Activated T-cell treated with anti-CD3 and anti-CD28 coated beads for 4 hours (primary cell): Measurements from ENCODE around the gene DMBX1.

Experiments
- DNase-seq: peaks from one replicate; pipeline ENCODE4 v3.0.0-alpha.2; 2020

DMBX1 gene

GRCh38 chr1:46489638-46490405 is at the start of gene DMBX1:
DMBX1 (plus strand) TSS chr1:46489836; CDS start chr1:46507011, 17,175 bp downstream.
- DNase-seq, result no peak

GRCh38 chr1:46440478-46440877 is 49.2 kb upstream of the DMBX1 start:
- DNase-seq, result no peak

- DNase-seq, result peak; percentile 61
These were observed 47.1 kb upstream of the DMBX1 start for GRCh38 chr1:46442317-46443161.

- no peak for DNase-seq
These were observed 45.2 kb upstream of the DMBX1 start for GRCh38 chr1:46444466-46444865.

GRCh38 chr1:46445773-46446256 is 43.8 kb upstream of the DMBX1 start:
- DNase-seq, result no peak

- DNase-seq, result peak; percentile 67
These were observed 42.8 kb upstream of the DMBX1 start for GRCh38 chr1:46446646-46447498.

GRCh38 chr1:46447499-46448108 is 42.0 kb upstream of the DMBX1 start:
- no peak for DNase-seq

- no peak for DNase-seq
These were observed 41.3 kb upstream of the DMBX1 start for GRCh38 chr1:46448109-46448911.

GRCh38 chr1:46449223-46450159 is 40.1 kb upstream of the DMBX1 start:
- DNase-seq, result no peak

- no peak for DNase-seq
These were observed 39.5 kb upstream of the DMBX1 start for GRCh38 chr1:46450160-46450517.

GRCh38 chr1:46451948-46452930 is 37.4 kb upstream of the DMBX1 start:
- DNase-seq, result no peak

GRCh38 chr1:46452931-46453325 is 36.7 kb upstream of the DMBX1 start:
- DNase-seq, result no peak

GRCh38 chr1:46453449-46453848 is 36.2 kb upstream of the DMBX1 start:
- DNase-seq, result no peak

GRCh38 chr1:46455951-46456350 is 33.7 kb upstream of the DMBX1 start:
- no peak for DNase-seq

- DNase-seq, result no peak
These were observed 33.1 kb upstream of the DMBX1 start for GRCh38 chr1:46456411-46456963.

GRCh38 chr1:46457178-46457577 is 32.5 kb upstream of the DMBX1 start:
- DNase-seq, result no peak

- no peak for DNase-seq
These were observed 31.4 kb upstream of the DMBX1 start for GRCh38 chr1:46458190-46458589.

- DNase-seq, result no peak
These were observed 30.8 kb upstream of the DMBX1 start for GRCh38 chr1:46458846-46459245.

- no peak for DNase-seq
These were observed 30.3 kb upstream of the DMBX1 start for GRCh38 chr1:46459315-46459714.
